BLaER1 (cell line): Measurements from ENCODE around the gene CLDN8.

Experiments
- H3K27ac ChIP-seq: shearing (Covaris generic); formaldehyde crosslinking; 2 replicates; pipeline ENCODE4 v1.8.1; 2022
- H3K27me3 ChIP-seq: shearing (Covaris generic); formaldehyde crosslinking; 2 replicates; pipeline ENCODE4 v1.8.1; 2022
- H3K36me3 ChIP-seq: shearing (Covaris generic); formaldehyde crosslinking; 2 replicates; pipeline ENCODE4 v1.8.1; 2022
- H3K4me1 ChIP-seq: shearing (Covaris generic); formaldehyde crosslinking; 2 replicates; pipeline ENCODE4 v1.8.1; 2022
- H3K4me2 ChIP-seq: shearing (Covaris generic); formaldehyde crosslinking; 2 replicates; pipeline ENCODE4 v1.8.1; 2022
- H3K4me3 ChIP-seq: shearing (Covaris generic); formaldehyde crosslinking; 2 replicates; pipeline ENCODE4 v1.8.1; 2022
- H3K9ac ChIP-seq: shearing (Covaris generic); formaldehyde crosslinking; 2 replicates; pipeline ENCODE4 v1.8.1; 2022
- H3K9me3 ChIP-seq: shearing (Covaris generic); formaldehyde crosslinking; 2 replicates; pipeline ENCODE4 v1.8.1; 2022
- H4K20me1 ChIP-seq: shearing (Covaris generic); formaldehyde crosslinking; 2 replicates; pipeline ENCODE4 v1.8.1; 2022
- Cebpa-rat ChIP-seq: shearing (Covaris generic); IDR thresholded peaks from 2 replicates; pipeline ENCODE4 v1.8.1; 2022

Gene CLDN8

DNA sequence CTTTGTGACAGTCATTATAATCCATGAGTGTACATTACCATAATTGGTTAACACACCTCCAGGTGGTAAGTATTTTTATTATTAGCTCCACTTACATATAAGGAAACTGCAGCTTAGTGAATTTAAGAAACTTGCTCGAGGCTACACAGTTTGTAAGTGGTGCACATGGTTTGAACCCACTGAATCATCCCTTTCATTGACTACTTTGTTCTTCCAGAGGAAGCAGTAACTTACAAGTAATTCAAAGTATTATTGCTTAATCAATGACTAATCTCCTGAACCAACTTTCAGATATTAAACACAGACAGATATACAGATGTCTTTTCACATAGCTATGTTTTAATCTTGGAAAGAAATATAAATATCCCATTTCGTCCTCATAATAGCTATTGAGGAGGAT, 18.7 kb upstream of the CLDN8 start:
- Histone ChIP-seq H3K27ac (no peak overlapping the region), H3K27me3 (no peaks in the 10 kb centered on the region), H4K20me1 (no peaks in the 10 kb centered on the region), H3K4me2 (no peak overlapping the region), H3K9ac (no peak overlapping the region), H3K4me1 (no peaks in the 10 kb centered on the region), H3K4me3 (no peak overlapping the region), H3K36me3 (no peaks in the 10 kb centered on the region), H3K9me3 (no peaks in the 10 kb centered on the region)
- no peak for TF ChIP-seq Cebpa-rat

DNA sequence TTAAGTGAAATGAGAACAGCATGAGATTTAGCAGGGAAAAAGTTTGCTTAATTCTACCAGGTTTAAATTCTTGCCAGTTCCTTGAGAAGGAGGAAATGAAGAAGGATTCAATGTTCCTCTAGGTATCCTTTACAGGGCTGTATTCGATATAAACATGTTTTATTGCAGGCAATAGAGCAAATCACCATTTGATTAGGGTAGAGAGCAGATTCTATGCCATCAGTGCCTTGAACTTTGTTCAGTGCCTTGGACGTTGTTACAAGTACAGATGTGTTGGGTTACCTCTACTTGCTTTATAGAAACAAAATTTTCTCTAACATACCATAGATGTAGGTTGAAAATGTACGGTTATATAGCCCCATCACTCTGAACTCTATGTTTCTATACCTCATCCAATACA, 18.2 kb upstream of the CLDN8 start:
- no peak for TF ChIP-seq Cebpa-rat
- no peaks in the 10 kb centered on the region for H3K4me1 ChIP-seq
- H3K9ac ChIP-seq = no peak overlapping the region
- no peaks in the 10 kb centered on the region for H3K36me3 ChIP-seq
- H3K9me3 ChIP-seq = no peaks in the 10 kb centered on the region
- no peaks in the 10 kb centered on the region for H4K20me1 ChIP-seq
- H3K4me3 ChIP-seq = no peak overlapping the region
- H3K4me2 ChIP-seq = no peak overlapping the region
- no peak overlapping the region for H3K27ac ChIP-seq
- no peaks in the 10 kb centered on the region for H3K27me3 ChIP-seq

- no peak for TF ChIP-seq Cebpa-rat
- no peaks in the 10 kb centered on the region for H4K20me1 ChIP-seq
- H3K9ac ChIP-seq = no peak overlapping the region
- no peaks in the 10 kb centered on the region for H3K4me1 ChIP-seq
- no peak overlapping the region for H3K4me2 ChIP-seq
- no peaks in the 10 kb centered on the region for H3K27me3 ChIP-seq
- no peaks in the 10 kb centered on the region for H3K36me3 ChIP-seq
- no peak overlapping the region for H3K4me3 ChIP-seq
- H3K9me3 ChIP-seq = no peaks in the 10 kb centered on the region
- no peak overlapping the region for H3K27ac ChIP-seq
These were observed 17.5 kb upstream of the CLDN8 start for GRCh38 chr21:30233228-30234020.

GRCh38 chr21:30232011-30232410, 16.1 kb upstream of the CLDN8 start:
- Histone ChIP-seq H3K4me2 (no peak overlapping the region), H3K4me1 (no peaks in the 10 kb centered on the region), H4K20me1 (no peaks in the 10 kb centered on the region), H3K9ac (no peak overlapping the region), H3K9me3 (no peaks in the 10 kb centered on the region), H3K4me3 (no peak overlapping the region), H3K27me3 (no peaks in the 10 kb centered on the region), H3K27ac (no peak overlapping the region), H3K36me3 (no peaks in the 10 kb centered on the region)
- TF ChIP-seq Cebpa-rat = no peak

- Histone ChIP-seq H3K9ac (no peak overlapping the region), H3K9me3 (no peaks in the 10 kb centered on the region), H3K4me3 (no peak overlapping the region), H3K4me1 (no peaks in the 10 kb centered on the region), H3K27ac (no peak overlapping the region), H4K20me1 (no peaks in the 10 kb centered on the region), H3K27me3 (no peaks in the 10 kb centered on the region), H3K36me3 (no peaks in the 10 kb centered on the region), H3K4me2 (no peak overlapping the region)
- TF ChIP-seq Cebpa-rat = no peak
These were observed 11.9 kb upstream of the CLDN8 start for GRCh38 chr21:30227633-30228404.

DNA sequence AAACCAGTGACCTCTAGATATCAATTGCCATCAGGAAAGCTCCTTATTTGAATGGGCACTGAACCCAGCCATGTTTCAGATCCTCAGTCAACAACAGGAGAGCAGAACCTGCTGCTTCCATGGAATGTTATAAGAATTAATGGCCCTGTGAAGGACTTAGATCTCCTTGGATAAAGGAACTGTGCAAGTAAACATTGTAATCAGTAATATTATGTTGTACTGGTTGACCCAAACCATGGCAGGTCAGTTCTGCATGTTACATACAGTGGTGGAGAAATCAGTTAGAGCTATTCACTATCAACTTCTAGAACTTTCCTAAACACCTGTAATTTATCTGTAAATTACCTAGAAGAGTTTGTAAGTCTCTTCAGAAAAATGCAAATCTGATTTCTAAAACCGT, 11.2 kb upstream of the CLDN8 start:
- H3K4me2 ChIP-seq = no peak overlapping the region
- H3K27me3 ChIP-seq = no peaks in the 10 kb centered on the region
- H3K9ac ChIP-seq = no peak overlapping the region
- H3K4me3 ChIP-seq = no peak overlapping the region
- H3K27ac ChIP-seq = no peak overlapping the region
- H3K9me3 ChIP-seq = no peaks in the 10 kb centered on the region
- no peaks in the 10 kb centered on the region for H4K20me1 ChIP-seq
- TF ChIP-seq Cebpa-rat = no peak
- H3K4me1 ChIP-seq = no peaks in the 10 kb centered on the region
- no peaks in the 10 kb centered on the region for H3K36me3 ChIP-seq

DNA sequence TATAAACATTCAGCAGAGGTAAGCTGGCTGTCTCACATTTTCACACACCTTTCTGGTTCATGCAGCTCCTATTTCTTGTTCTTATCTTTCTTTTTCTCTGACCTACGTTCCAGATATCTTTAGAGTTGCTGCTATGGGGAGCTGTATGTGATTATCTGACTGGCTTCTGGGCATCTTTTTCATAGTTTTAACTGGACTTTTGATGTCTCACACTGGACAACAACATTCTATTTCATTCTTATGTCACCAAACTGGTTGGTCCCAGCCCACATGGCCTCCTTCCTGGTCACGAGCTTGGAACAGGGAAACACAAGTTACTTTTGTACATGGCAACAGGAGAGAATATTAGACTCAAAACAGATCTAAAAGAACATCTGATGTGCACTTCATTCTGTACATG, 7.7 kb upstream of the CLDN8 start:
- H3K27me3 ChIP-seq = no peaks in the 10 kb centered on the region
- TF ChIP-seq Cebpa-rat = no peak
- no peaks in the 10 kb centered on the region for H3K36me3 ChIP-seq
- H3K9ac ChIP-seq = no peak overlapping the region
- no peak overlapping the region for H3K4me2 ChIP-seq
- no peak overlapping the region for H3K27ac ChIP-seq
- H3K4me1 ChIP-seq = no peaks in the 10 kb centered on the region
- no peak overlapping the region for H3K4me3 ChIP-seq
- H4K20me1 ChIP-seq = no peaks in the 10 kb centered on the region
- H3K9me3 ChIP-seq = no peaks in the 10 kb centered on the region

DNA sequence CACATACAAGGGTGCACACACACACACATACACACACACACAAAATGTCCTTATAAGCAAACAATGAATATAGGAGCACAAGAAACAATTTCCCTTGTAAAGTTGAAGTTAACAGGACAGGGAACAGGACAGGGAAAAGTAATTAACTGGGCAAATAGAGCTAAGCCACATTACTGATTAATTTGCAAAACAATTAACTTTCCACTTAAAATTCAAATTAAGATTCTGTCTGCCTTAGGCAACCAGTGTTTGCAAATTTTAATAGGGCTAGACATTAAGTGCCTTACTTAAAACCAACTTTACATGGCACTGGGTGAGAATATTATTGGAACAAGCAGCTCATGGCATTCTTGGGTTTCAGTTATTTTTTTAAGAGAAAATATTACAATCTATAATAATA, 6.8 kb upstream of the CLDN8 start:
- no peaks in the 10 kb centered on the region for H3K36me3 ChIP-seq
- H3K27me3 ChIP-seq = no peaks in the 10 kb centered on the region
- H3K4me3 ChIP-seq = no peak overlapping the region
- H3K9ac ChIP-seq = no peak overlapping the region
- no peaks in the 10 kb centered on the region for H4K20me1 ChIP-seq
- H3K4me2 ChIP-seq = no peak overlapping the region
- H3K4me1 ChIP-seq = no peaks in the 10 kb centered on the region
- H3K27ac ChIP-seq = no peak overlapping the region
- H3K9me3 ChIP-seq = no peaks in the 10 kb centered on the region
- no peak for TF ChIP-seq Cebpa-rat

DNA sequence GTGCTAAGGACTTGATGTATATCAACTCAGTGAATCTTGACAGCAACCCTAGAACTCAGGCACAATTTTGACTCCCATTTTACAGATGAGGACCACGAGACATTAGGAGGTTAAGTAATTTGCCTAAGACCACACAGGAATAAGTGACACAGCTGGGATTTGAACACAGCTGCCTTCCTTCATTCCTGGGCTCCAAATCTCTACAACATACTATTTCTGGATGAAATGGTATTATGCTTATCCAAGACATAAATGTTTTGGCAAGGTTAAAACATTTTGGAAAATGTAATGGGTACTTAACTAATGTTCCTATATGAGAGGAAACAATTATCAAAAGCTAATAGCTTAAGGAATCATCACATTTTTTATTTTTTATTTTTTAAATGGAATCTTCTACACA, 4.8 kb downstream of the CLDN8 start:
- H3K9me3 ChIP-seq = no peaks in the 10 kb centered on the region
- no peaks in the 10 kb centered on the region for H3K36me3 ChIP-seq
- no peak for TF ChIP-seq Cebpa-rat
- no peak overlapping the region for H3K9ac ChIP-seq
- H4K20me1 ChIP-seq = no peaks in the 10 kb centered on the region
- H3K4me2 ChIP-seq = no peak overlapping the region
- no peaks in the 10 kb centered on the region for H3K4me1 ChIP-seq
- no peaks in the 10 kb centered on the region for H3K27me3 ChIP-seq
- no peak overlapping the region for H3K27ac ChIP-seq
- H3K4me3 ChIP-seq = no peak overlapping the region

DNA sequence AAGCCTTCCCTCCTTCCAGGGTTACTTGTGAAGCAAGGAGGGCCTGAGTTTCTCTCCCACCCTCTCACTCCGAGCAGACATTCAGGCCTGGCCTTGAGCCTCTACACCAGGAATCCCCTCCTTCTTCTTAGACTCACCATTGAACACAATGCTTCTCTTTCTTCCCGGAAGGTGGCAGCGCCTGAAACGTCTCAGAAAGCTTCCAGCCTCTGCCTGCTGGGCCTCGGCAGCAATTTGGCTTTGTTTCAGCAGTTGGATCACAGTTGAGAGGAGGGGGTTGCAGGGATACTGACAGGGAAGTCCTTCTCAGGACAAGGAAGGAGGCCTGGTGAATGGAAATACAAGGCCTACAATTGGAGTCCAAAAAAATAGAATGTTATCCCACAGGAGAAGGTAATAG, 6.3 kb downstream of the CLDN8 start:
- H3K9me3 ChIP-seq = no peaks in the 10 kb centered on the region
- no peak overlapping the region for H3K4me3 ChIP-seq
- H3K27ac ChIP-seq = no peak overlapping the region
- no peaks in the 10 kb centered on the region for H3K36me3 ChIP-seq
- H3K27me3 ChIP-seq = no peaks in the 10 kb centered on the region
- no peaks in the 10 kb centered on the region for H3K4me1 ChIP-seq
- H4K20me1 ChIP-seq = no peaks in the 10 kb centered on the region
- TF ChIP-seq Cebpa-rat = no peak
- no peak overlapping the region for H3K4me2 ChIP-seq
- no peak overlapping the region for H3K9ac ChIP-seq

DNA sequence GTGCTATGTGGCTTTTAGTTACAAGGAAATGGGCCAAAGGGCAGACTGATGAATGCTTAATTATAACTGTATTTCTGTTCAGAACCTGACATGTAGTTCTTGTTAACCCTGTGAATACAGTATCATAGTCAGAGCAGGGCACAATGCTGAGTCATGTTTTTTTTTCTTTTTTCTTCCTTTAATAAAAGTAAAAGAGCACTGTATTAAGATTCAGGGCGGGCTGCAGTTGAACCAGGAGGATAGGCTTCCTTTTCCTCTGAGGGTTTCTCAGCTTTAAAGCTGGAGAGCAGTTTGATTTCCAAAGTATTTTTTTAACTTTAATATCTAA, 8.7 kb downstream of the CLDN8 start:
- Histone ChIP-seq H3K4me1 (no peaks in the 10 kb centered on the region), H3K36me3 (no peaks in the 10 kb centered on the region), H3K4me3 (no peak overlapping the region), H3K4me2 (no peak overlapping the region), H3K9ac (no peak overlapping the region), H4K20me1 (no peaks in the 10 kb centered on the region), H3K9me3 (no peaks in the 10 kb centered on the region), H3K27ac (no peak overlapping the region), H3K27me3 (no peaks in the 10 kb centered on the region)
- TF ChIP-seq Cebpa-rat = no peak
